Ishikawa (cell line): Measurements from ENCODE around the gene CARD14.

ENCODE experiments used
- CEBPB ChIP-seq: IDR thresholded peaks from 2 replicates; pipeline ENCODE4 v1.6.1; 2012
- CREB1 ChIP-seq: IDR thresholded peaks from 2 replicates; pipeline ENCODE4 v1.6.1; 2012; ENCODE audit warnings: low read depth
- EGR1 ChIP-seq: IDR thresholded peaks from 2 replicates; pipeline ENCODE4 v1.6.1; 2012
- EP300 ChIP-seq: IDR thresholded peaks from 2 replicates; pipeline ENCODE4 v1.6.1; 2012; ENCODE audit warnings: borderline replicate concordance
- FOXM1 ChIP-seq: IDR thresholded peaks from 2 replicates; pipeline ENCODE4 v1.6.1; 2012; ENCODE audit warnings: low read depth, borderline replicate concordance
- MAX ChIP-seq: IDR thresholded peaks from 2 replicates; pipeline ENCODE4 v1.6.1; 2012
- RAD21 ChIP-seq: IDR thresholded peaks from 2 replicates; pipeline ENCODE4 v1.6.1; 2012; ENCODE audit warnings: low read depth
- TAF1 ChIP-seq: IDR thresholded peaks from 2 replicates; pipeline ENCODE4 v1.6.1; 2012; ENCODE audit warnings: low read depth, mild to moderate bottlenecking
- TCF12 ChIP-seq: IDR thresholded peaks from 2 replicates; pipeline ENCODE4 v1.6.1; 2012; ENCODE audit warnings: low read depth
- TEAD4 ChIP-seq: IDR thresholded peaks from 2 replicates; pipeline ENCODE4 v1.6.1; 2012
- YY1 ChIP-seq: IDR thresholded peaks from 2 replicates; pipeline ENCODE4 v1.6.1; 2012; ENCODE audit warnings: low read depth
- ZBTB7A ChIP-seq: IDR thresholded peaks from 2 replicates; pipeline ENCODE4 v1.6.1; 2012; ENCODE audit warnings: low read depth
- TF ChIP-seq, protein P1 (sequence below): IDR thresholded peaks from 2 replicates; pipeline ENCODE4 v1.6.1; 2012
- TF ChIP-seq, protein P2 (sequence below): IDR thresholded peaks from 2 replicates; pipeline ENCODE4 v1.6.1; 2012; ENCODE audit warnings: low read depth, mild to moderate bottlenecking

DNA sequence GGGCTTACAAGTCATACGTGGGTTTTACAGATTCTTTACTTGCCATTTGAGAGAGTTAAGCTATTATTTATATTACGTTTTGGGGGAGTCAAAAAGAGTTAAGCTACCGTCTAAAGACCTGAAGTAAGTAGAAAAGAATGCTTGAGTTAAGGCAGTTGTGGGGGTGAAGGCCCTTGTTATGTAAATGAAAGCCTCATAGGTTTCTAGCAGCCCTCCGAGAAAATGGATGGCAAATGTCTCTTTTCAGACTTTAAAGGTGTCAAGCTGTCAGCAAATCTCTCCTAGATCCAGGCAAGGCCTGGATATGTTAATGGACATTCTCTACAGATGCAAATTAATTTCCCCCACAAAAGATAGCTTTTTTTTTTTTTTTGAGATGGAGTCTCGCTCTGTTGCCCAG lies 15.7 kb upstream of the CARD14 start:
- no peak for TF ChIP-seq CEBPB
- no peak for TF ChIP-seq ZBTB7A
- TF ChIP-seq FOXM1: no peak
- no peak for TF ChIP-seq MAX
- TF ChIP-seq, protein P1, sequence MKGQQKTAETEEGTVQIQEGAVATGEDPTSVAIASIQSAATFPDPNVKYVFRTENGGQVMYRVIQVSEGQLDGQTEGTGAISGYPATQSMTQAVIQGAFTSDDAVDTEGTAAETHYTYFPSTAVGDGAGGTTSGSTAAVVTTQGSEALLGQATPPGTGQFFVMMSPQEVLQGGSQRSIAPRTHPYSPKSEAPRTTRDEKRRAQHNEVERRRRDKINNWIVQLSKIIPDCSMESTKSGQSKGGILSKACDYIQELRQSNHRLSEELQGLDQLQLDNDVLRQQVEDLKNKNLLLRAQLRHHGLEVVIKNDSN: no peak
- no peak for TF ChIP-seq RAD21
- TF ChIP-seq TEAD4: no peak
- no peak for TF ChIP-seq TAF1
- no peak for TF ChIP-seq EGR1
- no peak for TF ChIP-seq YY1
- no peak for TF ChIP-seq EP300
- TF ChIP-seq, protein P2, sequence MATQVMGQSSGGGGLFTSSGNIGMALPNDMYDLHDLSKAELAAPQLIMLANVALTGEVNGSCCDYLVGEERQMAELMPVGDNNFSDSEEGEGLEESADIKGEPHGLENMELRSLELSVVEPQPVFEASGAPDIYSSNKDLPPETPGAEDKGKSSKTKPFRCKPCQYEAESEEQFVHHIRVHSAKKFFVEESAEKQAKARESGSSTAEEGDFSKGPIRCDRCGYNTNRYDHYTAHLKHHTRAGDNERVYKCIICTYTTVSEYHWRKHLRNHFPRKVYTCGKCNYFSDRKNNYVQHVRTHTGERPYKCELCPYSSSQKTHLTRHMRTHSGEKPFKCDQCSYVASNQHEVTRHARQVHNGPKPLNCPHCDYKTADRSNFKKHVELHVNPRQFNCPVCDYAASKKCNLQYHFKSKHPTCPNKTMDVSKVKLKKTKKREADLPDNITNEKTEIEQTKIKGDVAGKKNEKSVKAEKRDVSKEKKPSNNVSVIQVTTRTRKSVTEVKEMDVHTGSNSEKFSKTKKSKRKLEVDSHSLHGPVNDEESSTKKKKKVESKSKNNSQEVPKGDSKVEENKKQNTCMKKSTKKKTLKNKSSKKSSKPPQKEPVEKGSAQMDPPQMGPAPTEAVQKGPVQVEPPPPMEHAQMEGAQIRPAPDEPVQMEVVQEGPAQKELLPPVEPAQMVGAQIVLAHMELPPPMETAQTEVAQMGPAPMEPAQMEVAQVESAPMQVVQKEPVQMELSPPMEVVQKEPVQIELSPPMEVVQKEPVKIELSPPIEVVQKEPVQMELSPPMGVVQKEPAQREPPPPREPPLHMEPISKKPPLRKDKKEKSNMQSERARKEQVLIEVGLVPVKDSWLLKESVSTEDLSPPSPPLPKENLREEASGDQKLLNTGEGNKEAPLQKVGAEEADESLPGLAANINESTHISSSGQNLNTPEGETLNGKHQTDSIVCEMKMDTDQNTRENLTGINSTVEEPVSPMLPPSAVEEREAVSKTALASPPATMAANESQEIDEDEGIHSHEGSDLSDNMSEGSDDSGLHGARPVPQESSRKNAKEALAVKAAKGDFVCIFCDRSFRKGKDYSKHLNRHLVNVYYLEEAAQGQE: no peak
- TF ChIP-seq TCF12: no peak
- no peak for TF ChIP-seq CREB1
